ENCODE results near the gene DGCR8. TPM values are rescaled to one million over a fixed set of nuclear protein-coding genes. Genes with fewer than 3 reads are reported as not detected.

The DGCR8 gene
- total RNA-seq, 2 donors from 2014 or later: 23.7 to 47.3 TPM

GRCh38 chr22:20086101-20086599, 6.1 kb downstream of the DGCR8 start:
- Histone ChIP-seq H3K9me3 (no peaks in the 10 kb centered on the region), H3K4me3 (no peak overlapping the region), H3K27me3 (replicated peaks; ENCODE audit: insufficient read depth) (no peaks in the 10 kb centered on the region), H3K36me3 (peaks cover 47% of the 10 kb centered on the region), H3K27ac (no peak overlapping the region), H3K4me1 (ENCODE audit: control insufficient read depth in 1 of 2, low read depth in 2 of 2) (peaks cover 25 to 41% of the 10 kb centered on the region in 2 donors)
- DNase-seq (ENCODE audit: low spot score): no peak
- TF ChIP-seq CTCF (IDR thresholded peaks at IDR 0.05): no peak
- no peak for ATAC-seq (ENCODE audit: insufficient number of reproducible peaks, low FRiP score, low read depth)

- peaks cover 19 to 35% of the 10 kb centered on the region in 2 donors for H3K4me1 ChIP-seq (ENCODE audit: control insufficient read depth in 1 of 2, low read depth in 2 of 2)
- peaks cover 53% of the 10 kb centered on the region for H3K36me3 ChIP-seq
- DNase-seq (ENCODE audit: low spot score): no peak
- H3K27ac ChIP-seq: no peak overlapping the region
- no peak for TF ChIP-seq CTCF (IDR thresholded peaks at IDR 0.05)
- ATAC-seq (ENCODE audit: insufficient number of reproducible peaks, low FRiP score, low read depth): no peak
- no peaks in the 10 kb centered on the region for H3K9me3 ChIP-seq
- H3K27me3 ChIP-seq (replicated peaks; ENCODE audit: insufficient read depth): no peaks in the 10 kb centered on the region
- H3K4me3 ChIP-seq: no peak overlapping the region
These were observed 6.7 kb downstream of the DGCR8 start for GRCh38 chr22:20086763-20087162.

GRCh38 chr22:20087319-20088262, 7.5 kb downstream of the DGCR8 start:
- peaks cover 61% of the 10 kb centered on the region for H3K36me3 ChIP-seq
- no peak overlapping the region for H3K4me3 ChIP-seq
- H3K4me1 ChIP-seq (ENCODE audit: control insufficient read depth in 1 of 2, low read depth in 2 of 2): peaks cover 12 to 33% of the 10 kb centered on the region in 2 donors
- DNase-seq (ENCODE audit: low spot score): no peak
- H3K27ac ChIP-seq: no peak overlapping the region
- H3K9me3 ChIP-seq: no peaks in the 10 kb centered on the region
- TF ChIP-seq CTCF (IDR thresholded peaks at IDR 0.05): no peak
- no peaks in the 10 kb centered on the region for H3K27me3 ChIP-seq (replicated peaks; ENCODE audit: insufficient read depth)
- ATAC-seq (ENCODE audit: insufficient number of reproducible peaks, low FRiP score, low read depth): no peak

- Histone ChIP-seq H3K4me3 (no peak overlapping the region), H3K9me3 (no peaks in the 10 kb centered on the region), H3K36me3 (peaks cover 62% of the 10 kb centered on the region), H3K27ac (no peak overlapping the region), H3K4me1 (ENCODE audit: control insufficient read depth in 1 of 2, low read depth in 2 of 2) (peaks cover 12 to 33% of the 10 kb centered on the region in 2 donors), H3K27me3 (replicated peaks; ENCODE audit: insufficient read depth) (no peaks in the 10 kb centered on the region)
- DNase-seq (ENCODE audit: low spot score) (no peak), ATAC-seq (ENCODE audit: insufficient number of reproducible peaks, low FRiP score, low read depth) (no peak)
- TF ChIP-seq CTCF (IDR thresholded peaks at IDR 0.05): no peak
These were observed 8.2 kb downstream of the DGCR8 start for GRCh38 chr22:20088263-20088648.

- Histone ChIP-seq H3K36me3 (peaks cover 67% of the 10 kb centered on the region), H3K4me3 (no peak overlapping the region), H3K4me1 (ENCODE audit: control insufficient read depth in 1 of 2, low read depth in 2 of 2) (peaks cover 11 to 29% of the 10 kb centered on the region in 2 donors), H3K9me3 (no peaks in the 10 kb centered on the region), H3K27me3 (replicated peaks; ENCODE audit: insufficient read depth) (no peaks in the 10 kb centered on the region), H3K27ac (no peak overlapping the region)
- no peak for DNase-seq (ENCODE audit: low spot score)
- ATAC-seq (ENCODE audit: insufficient number of reproducible peaks, low FRiP score, low read depth): no peak
- no peak for TF ChIP-seq CTCF (IDR thresholded peaks at IDR 0.05)
These were observed 9.4 kb downstream of the DGCR8 start for GRCh38 chr22:20089226-20089976.

All from thoracic aorta (tissue), 2 donors.